Measurements from ENCODE around the gene EDRF1. TPM values are rescaled to one million over a fixed set of nuclear protein-coding genes. Genes with fewer than 3 reads are reported as not detected.

The EDRF1 gene
- total RNA-seq, 1 experiment from 2014 or later = 40.5 TPM

DNA sequence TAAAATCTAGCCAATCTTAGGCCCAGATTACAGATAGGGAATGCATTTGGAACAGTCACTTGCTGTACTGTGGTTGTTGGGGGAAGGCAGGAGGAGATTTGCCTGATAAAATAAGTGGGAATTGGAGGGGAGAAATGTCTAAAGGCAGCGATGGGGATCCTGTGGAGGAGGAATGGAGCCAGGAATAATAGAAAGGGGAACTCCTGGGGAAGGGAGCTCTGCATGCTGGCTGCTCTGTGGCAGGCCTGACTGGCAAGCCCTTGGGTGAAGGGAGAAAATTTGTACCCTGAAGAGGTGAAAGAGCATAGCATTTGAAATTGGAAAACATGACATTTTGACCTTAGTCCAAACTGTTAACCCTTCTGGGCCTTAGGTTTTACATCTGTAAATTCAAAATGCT is 42.5 kb downstream of the EDRF1 start:
- peaks cover 58% of the 10 kb centered on the region for H3K36me3 ChIP-seq (ENCODE audit: insufficient read depth, low read length, poor library complexity, severe bottlenecking)
- H3K4me1 ChIP-seq (ENCODE audit: insufficient read depth, low read length, poor library complexity, severe bottlenecking) = no peaks in the 10 kb centered on the region
- no peak overlapping the region for H3K4me3 ChIP-seq (ENCODE audit: low read depth, low read length, poor library complexity, severe bottlenecking)
- TF ChIP-seq, protein P1, sequence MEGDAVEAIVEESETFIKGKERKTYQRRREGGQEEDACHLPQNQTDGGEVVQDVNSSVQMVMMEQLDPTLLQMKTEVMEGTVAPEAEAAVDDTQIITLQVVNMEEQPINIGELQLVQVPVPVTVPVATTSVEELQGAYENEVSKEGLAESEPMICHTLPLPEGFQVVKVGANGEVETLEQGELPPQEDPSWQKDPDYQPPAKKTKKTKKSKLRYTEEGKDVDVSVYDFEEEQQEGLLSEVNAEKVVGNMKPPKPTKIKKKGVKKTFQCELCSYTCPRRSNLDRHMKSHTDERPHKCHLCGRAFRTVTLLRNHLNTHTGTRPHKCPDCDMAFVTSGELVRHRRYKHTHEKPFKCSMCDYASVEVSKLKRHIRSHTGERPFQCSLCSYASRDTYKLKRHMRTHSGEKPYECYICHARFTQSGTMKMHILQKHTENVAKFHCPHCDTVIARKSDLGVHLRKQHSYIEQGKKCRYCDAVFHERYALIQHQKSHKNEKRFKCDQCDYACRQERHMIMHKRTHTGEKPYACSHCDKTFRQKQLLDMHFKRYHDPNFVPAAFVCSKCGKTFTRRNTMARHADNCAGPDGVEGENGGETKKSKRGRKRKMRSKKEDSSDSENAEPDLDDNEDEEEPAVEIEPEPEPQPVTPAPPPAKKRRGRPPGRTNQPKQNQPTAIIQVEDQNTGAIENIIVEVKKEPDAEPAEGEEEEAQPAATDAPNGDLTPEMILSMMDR (conservative IDR thresholded peaks at IDR 0.05; ENCODE audit: low read depth, low read length) = no peak
- TF ChIP-seq EZH2 (IDR thresholded peaks at IDR 0.05; ENCODE audit: borderline replicate concordance, low read depth, low read length, poor library complexity, severe bottlenecking) = no peak
- POLR2A ChIA-PET (ENCODE audit: low non-redundant PET) = no interaction called here
- H3K9me3 ChIP-seq (ENCODE audit: low read depth, low read length, poor library complexity, severe bottlenecking) = no peaks in the 10 kb centered on the region
- H3K27ac ChIP-seq (ENCODE audit: low read depth, low read length, poor library complexity, severe bottlenecking) = no peak overlapping the region
- CTCF ChIA-PET = no interaction called here
- no peaks in the 10 kb centered on the region for H3K27me3 ChIP-seq (replicated peaks; ENCODE audit: insufficient read depth, low read depth, low read length, poor library complexity)
- no TSS peak for BruUV-seq (replicated peaks)
- DNase-seq (ENCODE audit: low spot score) = no peak
- intact Hi-C loops (cut with micrococcal nuclease; ENCODE audit: unreplicated experiment) = no loop called here

DNA sequence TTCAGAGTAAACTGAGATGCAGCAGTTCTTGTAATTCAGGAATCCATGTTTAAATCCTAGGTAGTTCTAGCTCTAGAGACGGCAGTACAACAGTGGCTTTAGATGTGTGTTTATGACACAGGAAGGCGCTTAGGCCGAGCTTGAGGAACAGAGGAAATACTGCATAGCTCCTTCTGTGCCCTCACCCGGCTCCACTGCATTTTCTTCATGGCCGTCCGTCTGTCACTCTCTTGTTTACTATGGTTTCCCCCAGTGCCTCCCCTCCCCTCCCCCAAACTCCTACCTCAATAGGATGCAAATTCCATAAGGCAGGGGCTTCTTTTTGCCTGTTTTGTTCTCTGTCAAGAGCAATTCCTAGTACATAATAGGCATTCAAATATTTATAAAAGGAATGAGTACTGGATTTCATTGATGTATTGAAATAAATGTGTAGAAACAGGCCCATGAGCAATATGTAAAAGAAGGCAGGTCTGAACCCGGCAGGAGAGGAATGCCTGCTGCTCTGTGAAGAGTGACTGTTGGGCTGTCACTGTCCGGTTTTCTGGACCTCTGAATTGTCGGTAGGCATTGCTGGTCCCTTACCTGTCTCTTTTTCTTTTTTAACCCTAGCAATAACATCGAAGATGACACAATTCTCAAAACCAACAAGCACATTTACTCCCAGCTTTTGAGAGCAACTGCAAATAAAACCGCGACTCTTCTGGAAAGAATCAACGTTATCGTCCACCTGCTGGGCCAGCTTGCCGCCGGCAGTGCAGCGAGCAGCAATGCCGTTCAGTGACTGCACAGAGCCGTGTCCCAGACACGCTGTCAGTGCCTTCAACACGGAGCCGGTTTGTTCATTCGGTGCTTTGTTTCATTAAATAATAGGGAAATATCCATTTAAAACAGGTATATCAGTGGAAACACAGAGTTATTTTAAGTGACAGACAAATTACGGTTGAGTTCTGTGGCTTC is 43.5 kb downstream of the EDRF1 start:
- H3K27ac ChIP-seq (ENCODE audit: low read depth, low read length, poor library complexity, severe bottlenecking) = no peak overlapping the region
- POLR2A ChIA-PET (ENCODE audit: low non-redundant PET) = no interaction called here
- no TSS peak for BruUV-seq (replicated peaks)

GRCh38 chr10:125765835-125766234 is 46.3 kb downstream of the EDRF1 start:
- Histone ChIP-seq H3K4me1 (ENCODE audit: insufficient read depth, low read length, poor library complexity, severe bottlenecking) (no peaks in the 10 kb centered on the region), H3K4me3 (ENCODE audit: low read depth, low read length, poor library complexity, severe bottlenecking) (no peak overlapping the region), H3K27ac (ENCODE audit: low read depth, low read length, poor library complexity, severe bottlenecking) (no peak overlapping the region), H3K9me3 (ENCODE audit: low read depth, low read length, poor library complexity, severe bottlenecking) (no peaks in the 10 kb centered on the region), H3K36me3 (ENCODE audit: insufficient read depth, low read length, poor library complexity, severe bottlenecking) (peaks cover 37% of the 10 kb centered on the region), H3K27me3 (replicated peaks; ENCODE audit: insufficient read depth, low read depth, low read length, poor library complexity) (no peaks in the 10 kb centered on the region)
- POLR2A ChIA-PET (ENCODE audit: low non-redundant PET) = no interaction called here
- CTCF ChIA-PET = no interaction called here
- BruUV-seq (replicated peaks) = no TSS peak
- intact Hi-C loops (cut with micrococcal nuclease; ENCODE audit: unreplicated experiment) = no loop called here
- no peak for TF ChIP-seq EZH2 (IDR thresholded peaks at IDR 0.05; ENCODE audit: borderline replicate concordance, low read depth, low read length, poor library complexity, severe bottlenecking)
- TF ChIP-seq, protein P1 (conservative IDR thresholded peaks at IDR 0.05; ENCODE audit: low read depth, low read length) = no peak
- no peak for DNase-seq (ENCODE audit: low spot score)

More for the DNA sequence above, 43.5 kb downstream of the EDRF1 start:
- Histone ChIP-seq H3K36me3 (ENCODE audit: insufficient read depth, low read length, poor library complexity, severe bottlenecking) (peaks cover 57% of the 10 kb centered on the region), H3K27me3 (replicated peaks; ENCODE audit: insufficient read depth, low read depth, low read length, poor library complexity) (no peaks in the 10 kb centered on the region), H3K4me1 (ENCODE audit: insufficient read depth, low read length, poor library complexity, severe bottlenecking) (no peaks in the 10 kb centered on the region), H3K4me3 (ENCODE audit: low read depth, low read length, poor library complexity, severe bottlenecking) (no peak overlapping the region), H3K9me3 (ENCODE audit: low read depth, low read length, poor library complexity, severe bottlenecking) (no peaks in the 10 kb centered on the region)
- DNase-seq (ENCODE audit: low spot score) = no peak
- no peak for TF ChIP-seq EZH2 (IDR thresholded peaks at IDR 0.05; ENCODE audit: borderline replicate concordance, low read depth, low read length, poor library complexity, severe bottlenecking)
- TF ChIP-seq, protein P1 (conservative IDR thresholded peaks at IDR 0.05; ENCODE audit: low read depth, low read length) = no peak
- CTCF ChIA-PET = no interaction called here
- intact Hi-C loops (cut with micrococcal nuclease; ENCODE audit: unreplicated experiment) = no loop called here

All from A673 (cell line).